Stomach smooth muscle (tissue), 2 donors: Measurements from ENCODE around the gene FLT4.

Source experiments
- H3K27ac ChIP-seq: one replicate; pipeline ENCODE4 v1.7.0; 2013; ENCODE audit warnings: mild to moderate bottlenecking, low read length, inconsistent platforms
- H3K27me3 ChIP-seq, 2 donors: one replicate each; pipeline ENCODE4 v1.7.0; 2013; ENCODE audit warnings: low read length in 2 of 2; ENCODE audit not compliant: insufficient read depth in 2 of 2, control insufficient read depth in 1 of 2
- H3K36me3 ChIP-seq, 2 donors: one replicate each; pipeline ENCODE4 v1.7.0; 2013; ENCODE audit warnings: low read length in 2 of 2; ENCODE audit not compliant: control insufficient read depth in 2 of 2, insufficient read depth in 2 of 2
- H3K4me1 ChIP-seq: one replicate; pipeline ENCODE4 v1.7.0; 2013; ENCODE audit warnings: low read length; ENCODE audit not compliant: control insufficient read depth, insufficient read depth
- H3K4me3 ChIP-seq, 2 donors: one replicate each; pipeline ENCODE4 v1.7.0; 2013; ENCODE audit warnings: low read length in 2 of 2
- H3K9ac ChIP-seq, 2 donors: one replicate each; pipeline ENCODE4 v1.7.0; 2013; ENCODE audit warnings: low read length in 2 of 2, mild to moderate bottlenecking in 1 of 2
- H3K9me3 ChIP-seq, 2 donors: one replicate each; pipeline ENCODE4 v1.7.0; 2013; ENCODE audit warnings: low read length in 2 of 2; ENCODE audit not compliant: control insufficient read depth in 2 of 2
- donor health status: healthy.
- donor health status: Pancreatic carcinoma.

The FLT4 gene

GRCh38 chr5:180624587-180624986 is 24.8 kb downstream of the FLT4 start:
- H3K27me3 ChIP-seq, result peaks cover 4 to 9% of the 10 kb centered on the region in 2 donors

GRCh38 chr5:180623844-180624243 is 25.6 kb downstream of the FLT4 start:
- H3K4me1 ChIP-seq, result peaks cover 3% of the 10 kb centered on the region
- H3K27ac ChIP-seq, result no peak overlapping the region
- H3K9me3 ChIP-seq, result no peaks in the 10 kb centered on the region
- H3K27me3 ChIP-seq, result peaks cover 7 to 14% of the 10 kb centered on the region in 2 donors
- H3K9ac ChIP-seq, result no peak overlapping the region
- H3K4me3 ChIP-seq, result no peak overlapping the region
- no peaks in the 10 kb centered on the region for H3K36me3 ChIP-seq

More at GRCh38 chr5:180624587-180624986, 24.8 kb downstream of the FLT4 start:
- Histone ChIP-seq H3K9me3 (no peaks in the 10 kb centered on the region), H3K9ac (no peak overlapping the region), H3K4me3 (no peak overlapping the region), H3K27ac (no peak overlapping the region), H3K36me3 (no peaks in the 10 kb centered on the region), H3K4me1 (no peaks in the 10 kb centered on the region)

GRCh38 chr5:180623411-180623834 is 26.0 kb downstream of the FLT4 start:
- no peaks in the 10 kb centered on the region for H3K36me3 ChIP-seq
- no peak overlapping the region for H3K9ac ChIP-seq
- H3K4me3 ChIP-seq, result no peak overlapping the region
- H3K9me3 ChIP-seq, result no peaks in the 10 kb centered on the region
- no peak overlapping the region for H3K27ac ChIP-seq
- peaks cover 8 to 18% of the 10 kb centered on the region in 2 donors for H3K27me3 ChIP-seq
- H3K4me1 ChIP-seq, result peaks cover 3% of the 10 kb centered on the region

GRCh38 chr5:180622910-180623309 is 26.5 kb downstream of the FLT4 start:
- H3K4me1 ChIP-seq, result peaks cover 3% of the 10 kb centered on the region
- no peaks in the 10 kb centered on the region for H3K9me3 ChIP-seq
- no peak overlapping the region for H3K9ac ChIP-seq
- H3K27me3 ChIP-seq, result peaks cover 10 to 20% of the 10 kb centered on the region in 2 donors
- H3K27ac ChIP-seq, result no peak overlapping the region
- no peaks in the 10 kb centered on the region for H3K36me3 ChIP-seq
- no peak overlapping the region for H3K4me3 ChIP-seq

GRCh38 chr5:180621311-180621710 is 28.1 kb downstream of the FLT4 start:
- Histone ChIP-seq H3K27me3 (peaks cover 11 to 20% of the 10 kb centered on the region in 2 donors), H3K36me3 (no peaks in the 10 kb centered on the region), H3K4me3 (no peak overlapping the region), H3K27ac (no peak overlapping the region), H3K4me1 (peaks cover 3% of the 10 kb centered on the region), H3K9ac (no peak overlapping the region), H3K9me3 (no peaks in the 10 kb centered on the region)

- peaks cover 11 to 20% of the 10 kb centered on the region in 2 donors for H3K27me3 ChIP-seq
- no peak overlapping the region for H3K9ac ChIP-seq
- no peak overlapping the region for H3K4me3 ChIP-seq
- no peak overlapping the region for H3K27ac ChIP-seq
- H3K36me3 ChIP-seq, result no peaks in the 10 kb centered on the region
- peaks cover 3% of the 10 kb centered on the region for H3K4me1 ChIP-seq
- no peaks in the 10 kb centered on the region for H3K9me3 ChIP-seq
Measured at GRCh38 chr5:180620014-180620413, 29.4 kb downstream of the FLT4 start.

GRCh38 chr5:180619563-180619915 is 29.9 kb downstream of the FLT4 start:
- Histone ChIP-seq H3K9me3 (no peaks in the 10 kb centered on the region), H3K9ac (no peak overlapping the region), H3K4me3 (no peak overlapping the region), H3K4me1 (peaks cover 3% of the 10 kb centered on the region), H3K27me3 (peaks cover 11 to 20% of the 10 kb centered on the region in 2 donors), H3K36me3 (no peaks in the 10 kb centered on the region), H3K27ac (no peak overlapping the region)

- H3K4me3 ChIP-seq, result peak overlapping the region in 1 of 2 donors; percentile 40
Measured at GRCh38 chr5:180618829-180619562, 30.4 kb downstream of the FLT4 start.

GRCh38 chr5:180618487-180618828 is 30.9 kb downstream of the FLT4 start:
- Histone ChIP-seq H3K9ac (no peak overlapping the region), H3K4me1 (peaks cover 3% of the 10 kb centered on the region), H3K9me3 (no peaks in the 10 kb centered on the region), H3K27ac (no peak overlapping the region), H3K4me3 (peak overlapping the region in 1 of 2 donors; percentile 40), H3K27me3 (peaks cover 11 to 20% of the 10 kb centered on the region in 2 donors), H3K36me3 (no peaks in the 10 kb centered on the region)

More at GRCh38 chr5:180618829-180619562, 30.4 kb downstream of the FLT4 start:
- H3K4me1 ChIP-seq, result peaks cover 3% of the 10 kb centered on the region
- no peak overlapping the region for H3K9ac ChIP-seq
- no peaks in the 10 kb centered on the region for H3K36me3 ChIP-seq
- H3K27me3 ChIP-seq, result peaks cover 11 to 20% of the 10 kb centered on the region in 2 donors
- no peaks in the 10 kb centered on the region for H3K9me3 ChIP-seq
- no peak overlapping the region for H3K27ac ChIP-seq

- H3K9ac ChIP-seq, result no peak overlapping the region
- H3K9me3 ChIP-seq, result no peaks in the 10 kb centered on the region
- peaks cover 6% of the 10 kb centered on the region in 2 donors for H3K27me3 ChIP-seq
- H3K4me1 ChIP-seq, result no peaks in the 10 kb centered on the region
- no peak overlapping the region for H3K4me3 ChIP-seq
- no peaks in the 10 kb centered on the region for H3K36me3 ChIP-seq
- H3K27ac ChIP-seq, result no peak overlapping the region
Measured at GRCh38 chr5:180613814-180614188, 35.6 kb downstream of the FLT4 start.

GRCh38 chr5:180613188-180613813 is 36.1 kb downstream of the FLT4 start:
- H3K4me1 ChIP-seq, result no peaks in the 10 kb centered on the region
- H3K27me3 ChIP-seq, result peaks cover under 1 to 4% of the 10 kb centered on the region in 2 donors
- no peaks in the 10 kb centered on the region for H3K9me3 ChIP-seq
- H3K4me3 ChIP-seq, result no peak overlapping the region
- no peaks in the 10 kb centered on the region for H3K36me3 ChIP-seq
- no peak overlapping the region for H3K27ac ChIP-seq
- no peak overlapping the region for H3K9ac ChIP-seq
